Measurements from ENCODE around the gene CRIP3. TPM values are rescaled to one million over a fixed set of nuclear protein-coding genes. Genes with fewer than 3 reads are reported as not detected.

CRIP3 gene
- total and polyA plus RNA-seq, 2 of the 13 experiments (the other 11 are each of a cell fraction or from before 2014, with no cell fraction given) = 6.3 to 9.3 TPM

- TF ChIP-seq HMGXB4 (CRISPR knock-in tag; IDR thresholded peaks at IDR 0.05; ENCODE audit: borderline replicate concordance in 1 of 2, low read depth in 1 of 2) (no peak), ZNF879 (CRISPR knock-in tag; IDR thresholded peaks at IDR 0.05) (no peak), SNRNP70 (IDR thresholded peaks at IDR 0.05; ENCODE audit: low read depth, low read length) (no peak), ATRX (CRISPR knock-in tag; IDR thresholded peaks at IDR 0.05; ENCODE audit: borderline replicate concordance) (no peak), LCORL (IDR thresholded peaks at IDR 0.05) (no peak), LCORL (CRISPR knock-in tag; IDR thresholded peaks at IDR 0.05) (no peak), ZBTB2 (CRISPR knock-in tag; IDR thresholded peaks at IDR 0.05; ENCODE audit: low read depth) (no peak), TP53 (CRISPR knock-in tag; conservative IDR thresholded peaks at IDR 0.05) (no peak), ZNF292 (CRISPR knock-in tag; IDR thresholded peaks at IDR 0.05; ENCODE audit: borderline replicate concordance, low read depth) (0 out of 2 replicates have a peak, but pooled peaks have one; percentile 6), IKZF1 (IDR thresholded peaks at IDR 0.05) (no peak), SIN3A (IDR thresholded peaks at IDR 0.05; ENCODE audit: borderline replicate concordance, low read depth, low read length) (no peak), ZSCAN5A (CRISPR knock-in tag; IDR thresholded peaks at IDR 0.05; ENCODE audit: borderline replicate concordance) (0 out of 2 replicates have a peak, but pooled peaks have one; percentile 73), PBX3 (CRISPR knock-in tag; IDR thresholded peaks at IDR 0.05; ENCODE audit: borderline replicate concordance) (no peak), MBD4 (IDR thresholded peaks at IDR 0.05; ENCODE audit: borderline replicate concordance, low read length) (no peak), POGK (CRISPR knock-in tag; conservative IDR thresholded peaks at IDR 0.05) (0 out of 2 replicates have a peak, but pooled peaks have one; percentile 17), SRY (CRISPR knock-in tag; IDR thresholded peaks at IDR 0.05) (no peak), ZNF619 (CRISPR knock-in tag; IDR thresholded peaks at IDR 0.05) (no peak), ZNF224 (CRISPR knock-in tag; IDR thresholded peaks at IDR 0.05) (no peak), ZKSCAN8 (CRISPR knock-in tag; IDR thresholded peaks at IDR 0.05; ENCODE audit: borderline replicate concordance) (no peak), ZNF672 (CRISPR knock-in tag; IDR thresholded peaks at IDR 0.05) (no peak), ZNF746 (CRISPR knock-in tag; IDR thresholded peaks at IDR 0.05) (0 out of 2 replicates have a peak, but pooled peaks have one; percentile 24), YEATS4 (CRISPR knock-in tag; IDR thresholded peaks at IDR 0.05; ENCODE audit: borderline replicate concordance) (no peak), NFRKB (IDR thresholded peaks at IDR 0.05) (no peak)
These were observed 34.3 kb downstream of the CRIP3 start (continued) for GRCh38 chr6:43274127-43274915.
